ENCODE results near the gene CT45A7.
"Not testable (repeated sequence)": the region's sequence is repeated elsewhere in the genome, so short reads cannot be mapped to it uniquely, and the experiment has no call there.

CT45A7 gene, protein sequence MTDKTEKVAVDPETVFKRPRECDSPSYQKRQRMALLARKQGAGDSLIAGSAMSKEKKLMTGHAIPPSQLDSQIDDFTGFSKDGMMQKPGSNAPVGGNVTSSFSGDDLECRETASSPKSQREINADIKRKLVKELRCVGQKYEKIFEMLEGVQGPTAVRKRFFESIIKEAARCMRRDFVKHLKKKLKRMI

DNA sequence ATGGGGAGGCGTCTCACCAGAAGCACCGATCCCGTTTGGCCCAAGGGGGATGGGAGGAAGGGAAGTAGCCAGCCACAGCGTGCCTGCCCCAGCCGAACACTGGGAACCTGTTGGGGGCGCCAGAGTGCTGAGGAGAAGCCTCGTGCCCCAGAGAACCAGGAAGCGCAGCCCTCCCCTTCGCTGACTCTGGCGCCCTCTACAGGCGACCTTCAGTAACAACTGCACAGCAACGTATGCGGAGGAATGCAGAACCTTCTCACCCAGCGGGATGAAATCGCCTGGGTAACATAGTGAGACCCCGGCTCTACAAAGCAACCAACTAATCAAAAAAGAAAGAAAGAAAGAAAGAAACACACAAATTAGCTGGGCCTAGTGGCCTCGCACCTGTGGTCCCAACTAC, at the start of gene CT45A7:
Gene CT45A7 (minus strand): TSS at position 101 of the 400 bp plus-strand sequence. CDS start 3,747 bp downstream, outside the sequence.
- not testable (repeated sequence) for DNase-seq (ENCODE audit: extremely low read depth in 1 of 2, low read depth in 1 of 2)

DNA sequence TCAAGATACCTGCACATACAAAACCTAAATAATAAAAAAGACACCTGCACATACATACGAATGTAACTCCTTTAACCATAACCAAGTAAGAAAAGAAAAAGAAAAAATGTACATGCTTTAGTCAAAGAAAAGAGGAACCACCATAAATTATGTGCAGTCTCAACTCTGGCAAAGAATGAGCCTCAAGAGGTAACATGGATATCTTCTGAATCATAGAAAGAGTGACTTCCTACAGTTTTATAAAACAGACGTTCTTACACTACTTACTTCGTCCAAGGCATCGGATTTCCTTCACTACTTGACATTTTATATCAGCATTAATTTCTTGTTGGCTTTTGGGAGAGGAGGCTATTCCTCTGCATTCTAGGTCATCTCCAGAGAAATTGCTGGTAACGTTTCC, 45.7 kb upstream of the CT45A7 start:
- not testable (repeated sequence) for DNase-seq (ENCODE audit: extremely low read depth in 1 of 2, low read depth in 1 of 2)

GRCh38 chrX:135871712-135872111, 34.6 kb upstream of the CT45A7 start, which contains the start of gene CT45A9:
Gene CT45A9 (minus strand): TSS chrX:135871812. CDS start chrX:135868061, 3,751 bp downstream.
- not testable (repeated sequence) for DNase-seq (ENCODE audit: extremely low read depth in 1 of 2, low read depth in 1 of 2)

GRCh38 chrX:135854438-135854837, 17.4 kb upstream of the CT45A7 start, which contains the start of gene CT45A8:
Gene CT45A8 (minus strand): TSS chrX:135854538. CDS start chrX:135850783, 3,755 bp downstream.
- not testable (repeated sequence) for DNase-seq (ENCODE audit: extremely low read depth in 1 of 2, low read depth in 1 of 2)

DNA sequence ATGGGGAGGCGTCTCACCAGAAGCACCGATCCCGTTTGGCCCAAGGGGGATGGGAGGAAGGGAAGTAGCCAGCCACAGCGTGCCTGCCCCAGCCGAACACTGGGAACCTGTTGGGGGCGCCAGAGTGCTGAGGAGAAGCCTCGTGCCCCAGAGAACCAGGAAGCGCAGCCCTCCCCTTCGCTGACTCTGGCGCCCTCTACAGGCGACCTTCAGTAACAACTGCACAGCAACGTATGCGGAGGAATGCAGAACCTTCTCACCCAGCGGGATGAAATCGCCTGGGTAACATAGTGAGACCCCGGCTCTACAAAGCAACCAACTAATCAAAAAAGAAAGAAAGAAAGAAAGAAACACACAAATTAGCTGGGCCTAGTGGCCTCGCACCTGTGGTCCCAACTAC, 17.2 kb downstream of the CT45A7 start, which contains the start of gene CT45A2:
Gene CT45A2 (minus strand): TSS at position 101 of the 400 bp plus-strand sequence. CDS start 3,747 bp downstream, outside the sequence.
- DNase-seq (ENCODE audit: extremely low read depth in 1 of 2, low read depth in 1 of 2) = not testable (repeated sequence)

GRCh38 chrX:135802687-135803086, 34.4 kb downstream of the CT45A7 start, which contains the start of gene CT45A6:
Gene CT45A6 (minus strand): TSS chrX:135802787. CDS start chrX:135798993, 3,794 bp downstream.
- DNase-seq (ENCODE audit: extremely low read depth in 1 of 2, low read depth in 1 of 2) = not testable (repeated sequence)

GRCh38 chrX:135785403-135785802, 51.7 kb downstream of the CT45A7 start, which contains the start of gene CT45A5:
Gene CT45A5 (minus strand): TSS chrX:135785503. CDS start chrX:135781729, 3,774 bp downstream.
- not testable (repeated sequence) for DNase-seq (ENCODE audit: extremely low read depth in 1 of 2, low read depth in 1 of 2)
